Aorta (tissue), 5 donors: ENCODE measurements around the gene PTGER3. TPM values are rescaled to one million over a fixed set of nuclear protein-coding genes. Genes with fewer than 3 reads are reported as not detected.

Experiments used
- ATAC-seq: fragments of 200-7000 bp; cut with Tn5 transposase; one replicate; pipeline ENCODE4 v1.9.1; 2022; ENCODE audit warnings: moderate library complexity; ENCODE audit not compliant: low FRiP score
- DNase-seq, 2 donors: peaks; one replicate each; pipeline ENCODE4 v3.0.0-alpha.2; 2020
- H3K27ac ChIP-seq, 2 donors: one replicate each; pipeline ENCODE4 v1.5.1; 2013; ENCODE audit warnings: low read length in 2 of 2, mild to moderate bottlenecking in 2 of 2, moderate library complexity in 2 of 2, control low read depth in 1 of 2, inconsistent platforms in 1 of 2, low read depth in 1 of 2
- H3K27me3 ChIP-seq, 2 donors: one replicate each; pipeline ENCODE4 v1.6.1; 2013; ENCODE audit warnings: control low read depth in 1 of 2, low read length in 1 of 2, mild to moderate bottlenecking in 1 of 2, moderate library complexity in 1 of 2; ENCODE audit not compliant: insufficient read depth in 2 of 2, control insufficient read depth in 1 of 2
- H3K36me3 ChIP-seq, 2 donors: one replicate each; pipeline ENCODE4 v1.6.1; 2013; ENCODE audit warnings: control low read depth in 1 of 2, low read length in 1 of 2, mild to moderate bottlenecking in 1 of 2; ENCODE audit not compliant: insufficient read depth in 2 of 2, control insufficient read depth in 1 of 2
- H3K4me1 ChIP-seq, 2 donors: one replicate each; pipeline ENCODE4 v1.6.1; 2013; ENCODE audit warnings: low read length in 2 of 2, control low read depth in 1 of 2, mild to moderate bottlenecking in 1 of 2, moderate library complexity in 1 of 2; ENCODE audit not compliant: insufficient read depth in 2 of 2, control insufficient read depth in 1 of 2
- H3K4me3 ChIP-seq, 2 donors: one replicate each; pipeline ENCODE4 v1.5.1; 2013; ENCODE audit warnings: low read length in 2 of 2, control low read depth in 1 of 2, mild to moderate bottlenecking in 1 of 2
- H3K9me3 ChIP-seq: one replicate; pipeline ENCODE4 v1.6.1; 2013; ENCODE audit warnings: mild to moderate bottlenecking, low read length; ENCODE audit not compliant: control insufficient read depth
- WGBS, 2 donors: extraction: QIAGEN DNeasy Blood & Tissue Kit; methylation state at CpG; one replicate each; pipeline ENCODE4 v1.1.7; 2013; 5-methylcytosine and 5-hydroxymethylcytosine counted together
- intact Hi-C, 2 donors: fragments of 100-400 bp; cut with DNase I; formaldehyde crosslinking; loops; one replicate each; pipeline versions ENCODE4 v1.14.2 to v1.15.0; 2022
- polyA plus RNA-seq, 2 donors: library from polyadenylated mRNA; stranded (reverse); fragments of 200-250 nt; gene quantifications; one replicate each; pipeline ENCODE4 v1.2.3, GENCODE V29; 2013
- total RNA-seq, 2 donors: library from RNA; stranded (reverse); fragmentation: NEBNext Ultra II Directional; extraction: Animal tissue kit (Norgen Biotek cat#: 25700); gene quantifications; one replicate each; pipeline ENCODE4 v1.2.1, GENCODE V29; 2021
- donor health status: healthy with polysubstance abuse.
- donor health status: Bipolar disorder and iron deficiency.
- donor health status: DM: no; HTN: no; CAD: no.
- donor health status: DM: no; HTN: no; CAD: no.
- donor health status: DM: yes; HTN: yes; CAD: no.

PTGER3 gene
- total and polyA plus RNA-seq, 4 donors: 14.9 to 40.0 (median 24.0) TPM

GRCh38 chr1:71002709-71003475, 44.7 kb downstream of the PTGER3 start:
- intact Hi-C loops: no loop called here
- Histone ChIP-seq H3K9me3 (no peaks in the 10 kb centered on the region), H3K27me3 (no peaks in the 10 kb centered on the region), H3K4me3 (no peak overlapping the region), H3K36me3 (no peaks in the 10 kb centered on the region), H3K27ac (no peak overlapping the region), H3K4me1 (peaks cover 0 to 3% of the 10 kb centered on the region in 2 donors)
- 35 to 56% methylated on average over 3 of the region's 3 CpGs for WGBS, 2 donors
- no peak for ATAC-seq
- no peak for DNase-seq

- Histone ChIP-seq H3K4me1 (peaks cover 0 to 3% of the 10 kb centered on the region in 2 donors), H3K9me3 (no peaks in the 10 kb centered on the region), H3K36me3 (no peaks in the 10 kb centered on the region), H3K4me3 (no peak overlapping the region), H3K27ac (no peak overlapping the region), H3K27me3 (no peaks in the 10 kb centered on the region)
- DNase-seq (no peak), ATAC-seq (no peak)
- intact Hi-C loops: no loop called here
- WGBS, 2 donors: 56 to 63% methylated on average over 2 of the region's 2 CpGs
Observed at GRCh38 chr1:71001624-71002023, 46.0 kb downstream of the PTGER3 start.

GRCh38 chr1:70997793-70998192, 49.8 kb downstream of the PTGER3 start:
- ATAC-seq (no peak), DNase-seq (no peak)
- intact Hi-C loops: no loop called here
- 94 to 100% methylated on average over 1 of the region's 1 CpG for WGBS, 2 donors
- Histone ChIP-seq H3K4me3 (no peak overlapping the region), H3K4me1 (peaks cover 0 to 7% of the 10 kb centered on the region in 2 donors), H3K27me3 (no peaks in the 10 kb centered on the region), H3K27ac (no peak overlapping the region), H3K9me3 (no peaks in the 10 kb centered on the region), H3K36me3 (no peaks in the 10 kb centered on the region)

GRCh38 chr1:70994753-70995268, 52.8 kb downstream of the PTGER3 start:
- H3K27me3 ChIP-seq: no peaks in the 10 kb centered on the region
- H3K27ac ChIP-seq: no peak overlapping the region
- no peaks in the 10 kb centered on the region for H3K9me3 ChIP-seq
- ATAC-seq (no peak), DNase-seq (no peak)
- intact Hi-C loops: no loop called here
- H3K4me3 ChIP-seq: no peak overlapping the region
- H3K4me1 ChIP-seq: peaks cover 2 to 13% of the 10 kb centered on the region in 2 donors
- WGBS, 2 donors: 93 to 94% methylated on average over 1 of the region's 1 CpG
- no peaks in the 10 kb centered on the region for H3K36me3 ChIP-seq

GRCh38 chr1:70993798-70994197, 53.8 kb downstream of the PTGER3 start:
- intact Hi-C loops: no loop called here
- Histone ChIP-seq H3K27me3 (no peaks in the 10 kb centered on the region), H3K36me3 (no peaks in the 10 kb centered on the region), H3K4me1 (peaks cover 2 to 13% of the 10 kb centered on the region in 2 donors), H3K9me3 (no peaks in the 10 kb centered on the region), H3K27ac (peak overlapping the region in 1 of 2 donors; percentile 14), H3K4me3 (no peak overlapping the region)
- ATAC-seq (no peak), DNase-seq (no peak)
- WGBS, 2 donors: 6 to 9% methylated on average over 3 of the region's 3 CpGs

- H3K9me3 ChIP-seq: no peaks in the 10 kb centered on the region
- H3K27me3 ChIP-seq: no peaks in the 10 kb centered on the region
- H3K4me3 ChIP-seq: no peak overlapping the region
- DNase-seq (no peak), ATAC-seq (no peak)
- 90 to 95% methylated on average over 2 of the region's 2 CpGs for WGBS, 2 donors
- H3K36me3 ChIP-seq: no peaks in the 10 kb centered on the region
- intact Hi-C loops: no loop called here
- H3K4me1 ChIP-seq: peaks cover 2 to 13% of the 10 kb centered on the region in 2 donors
- no peak overlapping the region for H3K27ac ChIP-seq
Observed at GRCh38 chr1:70992521-70992920, 55.1 kb downstream of the PTGER3 start.

- 70 to 78% methylated on average over 3 of the region's 3 CpGs for WGBS, 2 donors
- intact Hi-C loops: no loop called here
Observed at GRCh38 chr1:70990469-70991253, 57.0 kb downstream of the PTGER3 start.

GRCh38 chr1:70987497-70987896, 60.1 kb downstream of the PTGER3 start:
- Histone ChIP-seq H3K36me3 (no peaks in the 10 kb centered on the region), H3K9me3 (no peaks in the 10 kb centered on the region), H3K4me3 (no peak overlapping the region), H3K4me1 (peaks cover 2 to 10% of the 10 kb centered on the region in 2 donors), H3K27ac (no peak overlapping the region), H3K27me3 (no peaks in the 10 kb centered on the region)
- no peak for ATAC-seq
- intact Hi-C loops: no loop called here
- 95% methylated on average over 2 of the region's 2 CpGs for WGBS, 2 donors
- no peak for DNase-seq

More at GRCh38 chr1:70990469-70991253, 57.0 kb downstream of the PTGER3 start:
- DNase-seq: no peak
- Histone ChIP-seq H3K27ac (no peak overlapping the region), H3K27me3 (no peaks in the 10 kb centered on the region), H3K36me3 (no peaks in the 10 kb centered on the region), H3K4me3 (no peak overlapping the region), H3K9me3 (no peaks in the 10 kb centered on the region), H3K4me1 (peaks cover 2 to 15% of the 10 kb centered on the region in 2 donors)
- ATAC-seq: no peak
